Retinal pigment epithelial cell (primary cell): ENCODE measurements around the gene WNT5B.

Experiments
- DNase-seq: peaks from one replicate; pipeline ENCODE4 v3.0.0-alpha.2; 2010; ENCODE audit warnings: low read depth
- H3K4me3 ChIP-seq: 2 replicates; pipeline ENCODE4 v1.5.1; 2011; ENCODE audit warnings: mild to moderate bottlenecking, low read length, control low read depth, moderate library complexity
- CTCF ChIP-seq: conservative IDR thresholded peaks from 2 replicates; pipeline ENCODE4 v1.5.1; 2011; ENCODE audit warnings: low read depth, low read length, control low read depth, inconsistent platforms

Gene WNT5B

GRCh38 chr12:1619159-1619558 lies 9.9 kb upstream of the WNT5B start:
- no peak for TF ChIP-seq CTCF
- no peak overlapping the region for H3K4me3 ChIP-seq
- no peak for DNase-seq

- H3K4me3 ChIP-seq, result no peak overlapping the region
- TF ChIP-seq CTCF, result no peak
- no peak for DNase-seq
Measured at GRCh38 chr12:1619587-1619986, 9.4 kb upstream of the WNT5B start.

- no peak for DNase-seq
- no peak for TF ChIP-seq CTCF
- no peak overlapping the region for H3K4me3 ChIP-seq
Measured at GRCh38 chr12:1620092-1620491, 8.9 kb upstream of the WNT5B start.

- no peak for DNase-seq
- H3K4me3 ChIP-seq, result no peak overlapping the region
- TF ChIP-seq CTCF, result no peak
Measured at GRCh38 chr12:1622406-1622805, 6.6 kb upstream of the WNT5B start.

GRCh38 chr12:1629338-1630132 lies 504 bp downstream of the WNT5B start:
- peak overlapping the region; percentile 47 for H3K4me3 ChIP-seq
- peak; percentile 23 for TF ChIP-seq CTCF
- no peak for DNase-seq

- H3K4me3 ChIP-seq, result peak overlapping the region; percentile 47
- DNase-seq, result no peak
- peak; percentile 25 for TF ChIP-seq CTCF
Measured at GRCh38 chr12:1630133-1630826, 1.2 kb downstream of the WNT5B start.
